DND-41 (cell line): ENCODE data around the gene TMEM163.

Experiments
- ATAC-seq: fragments of 200-7000 bp; cut with Tn5 transposase; 3 replicates; pipeline ENCODE4 v1.9.1; 2021; ENCODE audit warnings: low read depth; ENCODE audit not compliant: insufficient read depth
- DNase-seq: peaks from one replicate; pipeline ENCODE4 v3.0.0-alpha.2; 2020
- H2AFZ ChIP-seq: 2 replicates; pipeline ENCODE4 v1.6.0; 2012; ENCODE audit warnings: low read depth, low read length
- H3K27ac ChIP-seq: 2 replicates; pipeline ENCODE4 v1.5.1; 2012; ENCODE audit warnings: low read length, inconsistent platforms
- H3K27me3 ChIP-seq: fragments of 200-600 bp; sonication (generic); 2 replicates; pipeline ENCODE4 v1.6.0; 2012; ENCODE audit warnings: low read length, mild to moderate bottlenecking, inconsistent platforms; ENCODE audit not compliant: insufficient read depth, poor library complexity
- H3K36me3 ChIP-seq: 2 replicates; pipeline ENCODE4 v1.5.1; 2012; ENCODE audit warnings: low read length, inconsistent platforms; ENCODE audit not compliant: insufficient read depth
- H3K4me1 ChIP-seq: 2 replicates; pipeline ENCODE4 v1.5.1; 2012; ENCODE audit warnings: mild to moderate bottlenecking, low read length; ENCODE audit not compliant: insufficient read depth
- H3K4me2 ChIP-seq: 2 replicates; pipeline ENCODE4 v1.6.0; 2012; ENCODE audit warnings: mild to moderate bottlenecking, moderate library complexity, low read length, inconsistent platforms; ENCODE audit not compliant: insufficient read depth
- H3K4me3 ChIP-seq, 2 experiments: fragments of 200-600 bp in 1 of 2; shearing (Covaris generic) in 1 of 2; 2 replicates each; pipeline ENCODE4 v1.5.1; 2012 to 2016; ENCODE audit warnings: inconsistent platforms in 2 of 2, low read length in 2 of 2, mild to moderate bottlenecking in 2 of 2, low read depth in 1 of 2, moderate library complexity in 1 of 2
- H3K79me2 ChIP-seq: 2 replicates; pipeline ENCODE4 v1.6.0; 2012; ENCODE audit warnings: low read length, inconsistent platforms; ENCODE audit not compliant: insufficient read depth
- H3K9ac ChIP-seq: 2 replicates; pipeline ENCODE4 v1.6.0; 2012; ENCODE audit warnings: low read depth, mild to moderate bottlenecking, inconsistent platforms, low read length, moderate library complexity
- H3K9me3 ChIP-seq: 2 replicates; pipeline ENCODE4 v1.5.1; 2012; ENCODE audit warnings: low read length, moderate library complexity, mild to moderate bottlenecking, inconsistent platforms; ENCODE audit not compliant: insufficient read depth, severe bottlenecking
- H4K20me1 ChIP-seq: 2 replicates; pipeline ENCODE4 v1.6.0; 2012; ENCODE audit warnings: low read length; ENCODE audit not compliant: insufficient read depth
- EZH2 ChIP-seq: IDR thresholded peaks from 3 replicates; pipeline ENCODE4 v1.6.1; 2012; ENCODE audit warnings: borderline replicate concordance, low read depth, mild to moderate bottlenecking, moderate library complexity, low read length, inconsistent platforms; ENCODE audit not compliant: severe bottlenecking
- TF ChIP-seq, protein P1 (sequence below): IDR thresholded peaks from 2 replicates; pipeline ENCODE4 v1.5.1; 2012; ENCODE audit warnings: borderline replicate concordance, low read length, moderate library complexity, mild to moderate bottlenecking; ENCODE audit not compliant: poor library complexity, severe bottlenecking; ENCODE audit errors: extremely low read depth

Gene TMEM163

DNA sequence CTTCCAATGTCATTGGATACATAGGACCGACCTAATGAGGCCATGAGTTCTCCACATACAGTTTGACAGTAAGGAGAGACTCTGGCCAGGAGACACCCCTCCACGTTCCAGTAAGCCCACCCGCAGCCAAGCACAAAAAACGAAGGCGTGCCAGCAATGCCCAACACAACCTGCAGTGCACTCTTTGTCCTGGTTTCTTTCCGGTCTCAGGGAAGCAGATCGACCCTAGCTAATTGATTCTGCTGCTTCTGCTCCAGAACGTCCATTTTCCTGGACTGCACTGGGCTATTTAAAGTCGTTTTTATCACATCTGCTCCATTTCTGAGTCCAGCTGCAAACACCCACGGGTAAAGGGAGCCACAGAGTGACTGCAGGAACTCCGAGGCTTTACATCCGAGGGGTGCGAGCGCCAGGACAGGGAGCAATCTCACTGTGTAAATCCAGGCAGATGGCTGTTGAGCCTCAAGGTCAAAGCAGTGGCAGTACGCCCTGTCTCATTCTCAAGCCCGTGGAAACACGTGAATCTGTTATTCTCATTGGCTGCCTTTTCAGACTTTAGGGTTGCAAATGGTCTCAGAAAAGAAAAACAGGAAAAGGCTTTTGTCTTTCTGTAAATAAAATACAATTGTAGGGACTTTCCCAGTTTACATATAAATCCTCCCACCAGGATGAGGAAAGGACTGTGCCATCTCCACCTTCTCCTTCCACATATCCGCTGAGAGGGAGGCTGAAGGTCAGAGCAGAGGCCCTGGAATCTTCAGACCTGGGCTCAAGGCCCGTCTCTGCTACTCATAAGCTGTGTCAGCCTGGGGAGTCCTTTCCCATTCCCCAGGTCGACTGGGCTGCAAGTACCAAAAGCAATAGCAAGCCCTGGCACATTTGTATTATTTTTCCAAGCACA lies 40.7 kb downstream of the TMEM163 start:
- no peak overlapping the region for H3K9ac ChIP-seq
- DNase-seq (no peak), ATAC-seq (no peak)
- H3K79me2 ChIP-seq = no peaks in the 10 kb centered on the region
- TF ChIP-seq, protein P1, sequence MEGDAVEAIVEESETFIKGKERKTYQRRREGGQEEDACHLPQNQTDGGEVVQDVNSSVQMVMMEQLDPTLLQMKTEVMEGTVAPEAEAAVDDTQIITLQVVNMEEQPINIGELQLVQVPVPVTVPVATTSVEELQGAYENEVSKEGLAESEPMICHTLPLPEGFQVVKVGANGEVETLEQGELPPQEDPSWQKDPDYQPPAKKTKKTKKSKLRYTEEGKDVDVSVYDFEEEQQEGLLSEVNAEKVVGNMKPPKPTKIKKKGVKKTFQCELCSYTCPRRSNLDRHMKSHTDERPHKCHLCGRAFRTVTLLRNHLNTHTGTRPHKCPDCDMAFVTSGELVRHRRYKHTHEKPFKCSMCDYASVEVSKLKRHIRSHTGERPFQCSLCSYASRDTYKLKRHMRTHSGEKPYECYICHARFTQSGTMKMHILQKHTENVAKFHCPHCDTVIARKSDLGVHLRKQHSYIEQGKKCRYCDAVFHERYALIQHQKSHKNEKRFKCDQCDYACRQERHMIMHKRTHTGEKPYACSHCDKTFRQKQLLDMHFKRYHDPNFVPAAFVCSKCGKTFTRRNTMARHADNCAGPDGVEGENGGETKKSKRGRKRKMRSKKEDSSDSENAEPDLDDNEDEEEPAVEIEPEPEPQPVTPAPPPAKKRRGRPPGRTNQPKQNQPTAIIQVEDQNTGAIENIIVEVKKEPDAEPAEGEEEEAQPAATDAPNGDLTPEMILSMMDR = no peak
- no peak for TF ChIP-seq EZH2
- H3K4me2 ChIP-seq = no peak overlapping the region
- no peaks in the 10 kb centered on the region for H3K27me3 ChIP-seq
- peaks cover 9% of the 10 kb centered on the region for H3K4me1 ChIP-seq
- H3K36me3 ChIP-seq = no peaks in the 10 kb centered on the region
- H3K4me3 ChIP-seq = no peak overlapping the region
- no peak overlapping the region for H2AFZ ChIP-seq
- H3K27ac ChIP-seq = no peak overlapping the region
- no peaks in the 10 kb centered on the region for H3K9me3 ChIP-seq
- H4K20me1 ChIP-seq = no peaks in the 10 kb centered on the region

DNA sequence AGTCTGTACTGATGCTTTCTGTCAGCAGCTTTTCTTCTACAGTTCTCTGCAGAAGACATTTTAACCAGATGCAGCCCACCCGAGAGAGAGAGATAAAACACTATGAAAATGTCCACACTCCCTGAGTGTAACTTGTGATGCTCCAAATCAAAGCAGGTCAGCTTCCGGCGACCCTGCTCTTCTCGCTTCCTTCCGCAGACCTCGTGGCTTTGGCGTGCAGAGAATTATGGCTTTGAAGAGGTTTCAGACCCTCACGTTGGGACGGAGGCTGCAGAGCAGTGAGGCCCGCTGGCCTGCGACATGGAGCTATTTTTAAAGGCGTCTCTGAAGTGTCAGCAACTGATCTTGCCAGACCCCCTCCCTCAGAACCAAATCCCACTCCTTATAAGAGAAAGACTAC lies 41.8 kb downstream of the TMEM163 start:
- peak; percentile 55 for ATAC-seq
- H3K4me1 ChIP-seq = peaks cover 9% of the 10 kb centered on the region
- H2AFZ ChIP-seq = no peak overlapping the region
- H3K36me3 ChIP-seq = no peaks in the 10 kb centered on the region
- DNase-seq = peak; percentile 47
- no peaks in the 10 kb centered on the region for H3K9me3 ChIP-seq
- no peak overlapping the region for H3K4me2 ChIP-seq
- no peaks in the 10 kb centered on the region for H3K79me2 ChIP-seq
- no peaks in the 10 kb centered on the region for H3K27me3 ChIP-seq
- no peak overlapping the region for H3K27ac ChIP-seq
- TF ChIP-seq EZH2 = no peak
- TF ChIP-seq, protein P1 = no peak
- no peak overlapping the region for H3K9ac ChIP-seq
- H4K20me1 ChIP-seq = no peaks in the 10 kb centered on the region
- H3K4me3 ChIP-seq = no peak overlapping the region

DNA sequence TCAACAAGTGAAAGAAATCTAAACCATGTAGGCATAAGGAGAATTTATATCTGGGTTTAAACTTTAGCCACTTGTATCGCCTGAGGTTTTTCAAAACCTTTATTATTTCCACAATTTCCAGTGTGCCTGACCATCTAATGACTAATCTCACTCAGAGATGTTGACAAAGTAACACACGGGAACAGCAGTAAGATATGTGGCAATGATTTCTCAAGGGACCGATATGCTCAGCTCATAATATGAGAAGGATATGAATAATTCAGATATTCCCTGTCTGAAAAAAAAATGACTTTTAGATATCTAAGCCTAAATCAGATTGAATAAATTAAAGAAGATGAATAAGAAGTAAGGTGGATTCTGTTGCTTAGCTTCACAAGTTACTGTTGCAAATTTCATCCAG lies 43.5 kb downstream of the TMEM163 start:
- no peak for ATAC-seq
- Histone ChIP-seq H3K36me3 (no peaks in the 10 kb centered on the region), H3K4me3 (no peak overlapping the region), H2AFZ (no peak overlapping the region), H3K79me2 (no peaks in the 10 kb centered on the region), H3K4me1 (peaks cover 24% of the 10 kb centered on the region), H4K20me1 (no peaks in the 10 kb centered on the region; the same call in 1 of the 2 replicates), H3K27me3 (no peaks in the 10 kb centered on the region), H3K4me2 (no peak overlapping the region), H3K9me3 (no peaks in the 10 kb centered on the region), H3K9ac (no peak overlapping the region), H3K27ac (no peak overlapping the region)
- DNase-seq = no peak
- TF ChIP-seq, protein P1 = no peak
- TF ChIP-seq EZH2 = no peak
